ENCODE results near the gene SAMD5. TPM values are rescaled to one million over a fixed set of nuclear protein-coding genes. Genes with fewer than 3 reads are reported as not detected.
"Not testable (repeated sequence)": the region's sequence is repeated elsewhere in the genome, so short reads cannot be mapped to it uniquely, and the experiment has no call there.

Gene SAMD5
- total RNA-seq, 1 experiment from 2014 or later: 0.04 TPM

- H3K4ac ChIP-seq (ENCODE audit: low read depth, low read length): no peak overlapping the region
- no peak overlapping the region for H2BK5ac ChIP-seq (ENCODE audit: insufficient read length, low read length)
- no peaks in the 10 kb centered on the region for H3K27me3 ChIP-seq (ENCODE audit: insufficient read depth, low read length)
- H3K9ac ChIP-seq (ENCODE audit: extremely low read depth, insufficient read length, low read length): no peak overlapping the region
- WGBS (ENCODE audit: extremely low coverage, insufficient read length, low lambda C conversion rate): no CpG with 5 or more reads among the region's 5 CpGs
- H2BK120ac ChIP-seq (ENCODE audit: low read depth, low read length, poor library complexity, severe bottlenecking): no peak overlapping the region
- Mint-ChIP-seq H3K9me3 (peaks cover 5 to 12% of the 10 kb centered on the region in 2 experiments; a peak in 4 of 5 replicates), H3K4me1 (peaks cover 0 to 4% of the 10 kb centered on the region in 2 experiments; a peak in 1 of 4 replicates), H3K4me3 (no peak overlapping the region), H3K27me3 (ENCODE audit: low read depth) (no peaks in the 10 kb centered on the region), H3K36me3 (ENCODE audit: insufficient read depth in 1 of 3, low read depth in 3 of 3) (peaks cover 0 to 6% (median 5%) of the 10 kb centered on the region in 3 experiments; a peak in 3 of 7 replicates), H3K27ac (no peak overlapping the region)
- H3K9me3 ChIP-seq (ENCODE audit: control insufficient read depth, low read depth, low read length): no peaks in the 10 kb centered on the region
- no peaks in the 10 kb centered on the region for H4K20me1 ChIP-seq (ENCODE audit: control insufficient read depth, insufficient read depth, insufficient read length)
- H3K27ac ChIP-seq (ENCODE audit: insufficient read length, low read depth, low read length): no peak overlapping the region
- no peak for TF ChIP-seq CTCF (conservative IDR thresholded peaks at IDR 0.05)
- no peak overlapping the region for H2AK5ac ChIP-seq (ENCODE audit: insufficient read length, low read length)
- H3K4me2 ChIP-seq (ENCODE audit: insufficient read depth, insufficient read length, low read length): no peak overlapping the region
- no peak overlapping the region for H4K91ac ChIP-seq (ENCODE audit: insufficient read length, low read depth, low read length)
- H3K23ac ChIP-seq (ENCODE audit: insufficient read length, low read depth, low read length): no peak overlapping the region
- no peak overlapping the region for H4K5ac ChIP-seq (ENCODE audit: insufficient read length, low read depth, low read length)
- no peaks in the 10 kb centered on the region for H3K23me2 ChIP-seq (ENCODE audit: insufficient read length, low read depth, low read length, poor library complexity, severe bottlenecking)
- H3K56ac ChIP-seq (ENCODE audit: insufficient read length, low read depth, low read length): no peak overlapping the region
- H2BK15ac ChIP-seq (ENCODE audit: low read depth, low read length): no peak overlapping the region
- no peaks in the 10 kb centered on the region for H3K79me2 ChIP-seq (ENCODE audit: insufficient read depth, low read length)
- no peaks in the 10 kb centered on the region for H3K79me1 ChIP-seq (ENCODE audit: insufficient read depth, low read depth, low read length, poor library complexity, severe bottlenecking)
- no peak overlapping the region for H2AFZ ChIP-seq (ENCODE audit: low read length)
- H3K14ac ChIP-seq (ENCODE audit: insufficient read depth, low read length): no peak overlapping the region
- no peak overlapping the region for H2BK12ac ChIP-seq (ENCODE audit: insufficient read length, low read depth, low read length)
- no peak overlapping the region for H4K8ac ChIP-seq (replicated peaks; ENCODE audit: insufficient read length, low read depth, low read length)
- no peak for DNase-seq
- no peak overlapping the region for H3K18ac ChIP-seq (ENCODE audit: insufficient read length, low read depth, low read length)
- H3K4me1 ChIP-seq (ENCODE audit: insufficient read depth, low read length): no peaks in the 10 kb centered on the region
- no peak overlapping the region for H3T11ph ChIP-seq (ENCODE audit: low read length)
- no peak overlapping the region for H2BK20ac ChIP-seq (ENCODE audit: low read depth, low read length, poor library complexity, severe bottlenecking)
These were observed 31.6 kb downstream of the SAMD5 start for GRCh38 chr6:147540075-147540474.

- not testable (repeated sequence) for H3K4me3 Mint-ChIP-seq; H3K9me3 ChIP-seq (ENCODE audit: control insufficient read depth, low read depth, low read length); H4K20me1 ChIP-seq (ENCODE audit: control insufficient read depth, insufficient read depth, insufficient read length); H2BK15ac ChIP-seq (ENCODE audit: low read depth, low read length); H3K27me3 Mint-ChIP-seq (ENCODE audit: low read depth); H2AK5ac ChIP-seq (ENCODE audit: insufficient read length, low read length); H3K79me2 ChIP-seq (ENCODE audit: insufficient read depth, low read length); DNase-seq; H3K79me1 ChIP-seq (ENCODE audit: insufficient read depth, low read depth, low read length, poor library complexity, severe bottlenecking); H2BK120ac ChIP-seq (ENCODE audit: low read depth, low read length, poor library complexity, severe bottlenecking); H2BK5ac ChIP-seq (ENCODE audit: insufficient read length, low read length); H2BK20ac ChIP-seq (ENCODE audit: low read depth, low read length, poor library complexity, severe bottlenecking); H4K8ac ChIP-seq (replicated peaks; ENCODE audit: insufficient read length, low read depth, low read length); H3K9ac ChIP-seq (ENCODE audit: extremely low read depth, insufficient read length, low read length); H3K4me1 ChIP-seq (ENCODE audit: insufficient read depth, low read length); H3K23ac ChIP-seq (ENCODE audit: insufficient read length, low read depth, low read length); H3K14ac ChIP-seq (ENCODE audit: insufficient read depth, low read length); H3K23me2 ChIP-seq (ENCODE audit: insufficient read length, low read depth, low read length, poor library complexity, severe bottlenecking); H2BK12ac ChIP-seq (ENCODE audit: insufficient read length, low read depth, low read length); H4K5ac ChIP-seq (ENCODE audit: insufficient read length, low read depth, low read length); H3K4ac ChIP-seq (ENCODE audit: low read depth, low read length); H2AFZ ChIP-seq (ENCODE audit: low read length); H3K27ac Mint-ChIP-seq; H3K36me3 Mint-ChIP-seq (ENCODE audit: insufficient read depth in 1 of 3, low read depth in 3 of 3); H3K27ac ChIP-seq (ENCODE audit: insufficient read length, low read depth, low read length); H4K91ac ChIP-seq (ENCODE audit: insufficient read length, low read depth, low read length); H3K27me3 ChIP-seq (ENCODE audit: insufficient read depth, low read length); H3K56ac ChIP-seq (ENCODE audit: insufficient read length, low read depth, low read length); H3K4me2 ChIP-seq (ENCODE audit: insufficient read depth, insufficient read length, low read length); H3T11ph ChIP-seq (ENCODE audit: low read length); H3K18ac ChIP-seq (ENCODE audit: insufficient read length, low read depth, low read length)
- WGBS (ENCODE audit: extremely low coverage, insufficient read length, low lambda C conversion rate): no CpG with 5 or more reads among the region's 4 CpGs
- H3K9me3 Mint-ChIP-seq: peaks cover 5 to 12% of the 10 kb centered on the region in 2 experiments; a peak in 4 of 5 replicates
- H3K4me1 Mint-ChIP-seq: peaks cover 8 to 12% of the 10 kb centered on the region in 2 experiments
These were observed 33.9 kb downstream of the SAMD5 start for GRCh38 chr6:147542436-147542835.
